ENCODE results near the gene POLR3A.

Gene POLR3A

DNA sequence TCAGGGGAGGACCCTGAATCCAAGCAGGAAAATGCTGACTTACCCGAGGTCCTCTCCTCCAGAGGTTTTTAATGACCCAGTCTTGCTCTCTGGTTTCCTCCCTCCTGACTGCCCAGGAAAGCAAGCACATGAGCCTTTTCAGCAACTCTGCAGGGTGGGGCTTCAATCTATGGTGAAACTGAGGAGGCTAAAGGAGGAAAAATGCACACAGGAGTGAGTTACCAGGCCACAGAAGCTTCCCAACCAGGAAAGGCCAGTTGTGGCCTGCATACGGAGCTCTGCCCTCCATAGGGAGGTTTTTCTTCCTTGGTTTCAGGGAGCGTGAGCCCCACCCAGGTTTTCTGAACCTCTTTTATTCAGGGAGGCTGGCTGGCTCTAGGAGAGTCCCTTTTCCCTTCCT lies 88.7 kb downstream of the POLR3A start:
- DNase-seq = no peak

DNA sequence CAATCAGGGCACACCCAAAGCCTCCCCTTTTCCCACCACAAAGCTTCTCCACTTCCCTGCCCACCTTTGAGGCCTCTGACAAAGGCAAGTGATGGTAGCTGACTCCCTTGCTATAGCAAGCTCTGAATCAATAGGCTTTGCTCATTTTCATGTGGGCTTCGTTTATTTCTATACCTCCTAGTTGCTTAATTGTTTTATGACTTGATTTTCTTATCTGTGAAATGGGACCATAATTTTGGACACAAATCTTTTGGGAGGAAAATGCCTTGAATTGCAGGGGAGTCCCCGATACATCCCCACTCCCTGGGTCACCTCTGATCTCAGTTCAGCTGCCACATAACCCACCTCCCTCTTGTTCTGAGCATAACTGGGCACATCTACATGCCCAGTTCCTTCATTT lies 89.1 kb downstream of the POLR3A start:
- DNase-seq = no peak

DNA sequence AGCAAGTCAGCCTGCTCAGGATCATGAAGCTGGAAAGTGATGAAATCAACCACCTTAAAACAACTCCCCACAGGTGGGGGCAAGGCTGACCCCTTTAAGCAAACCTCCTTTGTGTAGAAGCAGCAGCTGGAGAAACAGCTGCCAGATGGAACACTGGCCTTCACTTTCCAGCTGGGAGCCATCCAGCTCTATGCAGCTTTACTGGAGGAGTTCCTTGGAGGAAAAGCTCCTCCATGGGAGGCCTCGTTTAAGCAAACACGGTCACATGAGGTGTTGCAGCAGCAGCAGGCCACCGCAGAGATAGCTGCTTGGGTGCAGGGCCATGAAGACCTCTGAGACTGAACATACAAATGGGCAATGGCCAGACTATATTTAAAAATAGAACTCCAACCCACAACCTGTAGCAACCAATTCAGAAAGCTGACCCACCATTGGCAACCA lies 89.7 kb downstream of the POLR3A start:
- peak; percentile 73 for DNase-seq

DNA sequence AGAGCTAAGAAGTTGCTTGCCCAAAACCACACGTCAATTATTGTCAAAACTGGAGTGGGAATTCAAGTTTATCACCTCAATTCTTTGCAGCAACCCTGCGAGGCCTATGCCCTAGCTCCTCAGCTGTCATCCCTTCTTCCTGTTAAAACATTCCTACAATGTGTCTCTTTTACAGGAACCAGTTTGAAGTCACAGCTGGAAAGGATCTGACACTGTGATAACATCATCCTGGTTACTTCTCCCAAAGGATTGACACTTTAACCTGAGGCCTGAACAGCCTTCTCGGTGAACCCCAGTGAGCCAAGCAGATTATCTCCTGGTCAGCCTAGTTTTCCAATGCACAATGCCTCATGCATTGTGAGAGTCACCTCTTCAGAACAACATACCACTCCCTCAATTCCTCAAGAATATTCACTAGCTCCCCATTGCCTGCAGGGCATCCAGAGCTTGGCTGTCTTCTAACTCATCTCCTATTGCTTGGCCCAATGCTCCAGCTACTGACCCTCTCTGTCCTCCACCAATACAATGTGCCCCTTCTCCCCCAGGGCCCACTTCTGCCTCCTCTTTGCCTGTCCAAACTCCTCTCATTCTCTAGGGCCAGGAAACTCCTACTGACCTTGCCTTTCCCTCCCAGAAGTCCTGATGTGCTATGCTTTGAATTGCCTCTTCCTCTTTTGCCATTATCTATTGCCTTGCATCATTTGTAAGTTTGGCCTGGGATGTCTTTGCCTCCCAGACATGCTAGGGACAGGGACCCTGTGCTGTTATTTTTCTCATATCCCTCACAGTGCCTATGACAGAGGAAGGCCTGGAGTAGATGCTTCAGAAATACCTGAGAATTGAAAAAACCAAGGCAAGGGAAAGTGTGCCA lies 92.4 kb downstream of the POLR3A start:
- DNase-seq = no peak

DNA sequence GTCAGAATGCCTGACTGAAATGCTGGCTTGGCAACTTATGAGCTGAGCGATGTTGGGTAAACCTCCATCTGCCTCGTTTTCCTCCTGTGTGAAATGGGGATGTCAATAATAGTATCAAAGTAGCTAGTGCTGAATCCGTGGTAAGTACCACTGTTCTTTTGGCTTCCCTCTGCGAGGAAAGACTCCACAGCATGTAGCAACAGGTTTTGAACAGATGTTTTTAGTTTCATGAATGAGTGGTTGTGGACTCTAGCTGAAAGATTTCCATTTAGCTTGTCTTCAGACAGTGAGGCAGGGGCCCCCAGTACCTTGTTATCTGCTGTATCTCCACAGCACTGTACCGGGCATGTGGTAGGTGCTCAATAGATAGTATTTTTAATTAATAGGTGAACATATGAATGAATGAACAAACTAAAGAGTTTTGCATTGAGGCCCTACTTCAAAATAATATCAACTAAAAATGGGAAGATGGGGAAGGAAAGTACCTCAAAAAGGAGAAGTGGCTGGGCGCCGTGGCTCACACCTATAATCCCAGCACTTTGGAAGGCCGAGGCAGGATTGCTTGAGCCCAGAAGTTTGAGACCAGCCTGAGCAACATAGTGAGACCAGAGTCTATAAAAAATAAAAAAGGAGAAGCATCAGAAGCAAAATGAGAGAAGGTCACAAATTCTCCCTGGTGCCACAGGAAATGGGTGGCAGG lies 97.1 kb downstream of the POLR3A start:
- no peak for DNase-seq

DNA sequence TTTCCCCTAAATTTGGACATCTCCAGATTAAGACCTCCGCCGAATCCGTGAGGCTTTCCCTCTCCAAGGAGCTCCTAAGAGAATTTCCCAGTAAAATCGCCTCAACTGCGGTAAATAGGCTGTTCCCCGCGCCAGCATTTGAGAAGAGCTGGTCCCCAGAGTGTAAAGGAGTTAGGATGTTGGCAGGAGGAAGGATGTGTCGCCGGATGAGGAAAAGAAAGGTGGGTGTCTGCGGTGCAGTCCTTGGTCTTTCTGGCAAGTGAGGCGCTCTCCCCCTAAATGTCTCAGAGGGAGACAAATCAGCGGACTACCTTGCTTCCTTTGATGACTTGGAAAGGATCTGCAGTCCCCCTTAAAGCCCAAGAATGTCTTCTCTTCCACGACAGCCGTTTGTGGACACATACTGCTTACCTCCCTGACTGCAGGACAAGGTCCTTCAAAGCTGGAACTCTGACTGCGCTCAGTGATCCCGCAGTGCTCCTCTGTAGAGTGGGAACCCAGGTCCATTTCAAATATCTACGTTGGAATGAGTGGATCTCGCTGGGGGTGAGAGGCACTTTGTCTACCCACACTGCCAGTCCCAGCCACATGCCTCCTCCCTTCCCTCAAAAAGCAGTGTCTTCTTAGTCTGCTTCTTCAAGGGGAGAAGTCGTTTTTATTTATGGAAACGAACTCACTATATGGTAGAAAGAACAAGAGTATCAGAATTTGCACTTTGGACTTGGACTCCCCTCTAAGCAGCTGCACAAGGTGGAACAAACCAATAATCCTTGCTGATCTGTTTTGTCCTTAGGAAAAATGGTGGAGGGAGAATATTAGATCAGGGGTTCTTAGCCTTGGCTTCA lies 101.7 kb downstream of the POLR3A start:
- DNase-seq = no peak

DNA sequence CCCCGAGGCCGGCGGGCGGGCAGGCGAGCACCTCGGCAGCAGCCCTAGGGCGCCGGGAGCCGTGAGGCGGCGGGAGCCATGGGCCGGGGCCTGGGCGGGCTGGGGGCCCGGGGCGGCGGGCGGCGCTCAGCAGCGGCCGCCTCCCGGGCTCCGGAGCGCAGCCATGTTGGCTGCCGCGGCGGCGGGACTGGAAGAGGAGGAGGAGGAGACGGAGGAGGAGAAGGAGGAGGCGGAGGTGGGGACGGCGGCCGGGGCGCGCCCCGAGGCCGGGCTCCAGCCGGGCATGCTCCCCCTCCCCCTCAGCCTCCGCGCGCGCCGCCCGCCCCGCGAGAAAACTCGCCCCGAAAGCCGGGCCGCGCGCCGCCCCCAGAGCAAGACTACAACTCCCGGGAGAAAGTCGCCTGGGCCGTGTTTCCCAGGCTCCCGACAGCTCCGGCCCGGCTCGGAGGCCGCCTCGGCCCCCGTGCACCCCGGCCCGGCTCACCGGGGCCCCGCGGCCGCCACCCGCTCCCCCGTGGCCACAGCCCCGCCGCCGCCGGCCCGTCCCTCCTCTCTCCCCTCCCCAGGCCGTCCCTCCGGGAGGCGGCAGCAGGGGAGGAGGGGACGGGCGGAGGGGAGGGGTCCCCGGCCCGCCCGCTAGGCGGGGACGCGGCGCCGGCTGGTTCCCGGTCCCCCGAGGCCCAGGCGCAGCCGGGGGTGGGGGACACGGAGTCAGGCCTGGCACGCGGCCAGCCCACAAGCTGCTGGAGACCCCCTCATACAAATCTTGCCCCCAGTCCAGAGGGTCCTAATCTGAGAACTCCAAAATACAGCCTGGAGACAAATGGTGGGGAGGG lies 102.5 kb downstream of the POLR3A start, which contains the start of gene DLG5:
DLG5 (minus strand) TSS at position 190 of the 836 bp plus-strand sequence. CDS start 235 bp downstream, outside the sequence.
- DNase-seq = peak; percentile 83

DNA sequence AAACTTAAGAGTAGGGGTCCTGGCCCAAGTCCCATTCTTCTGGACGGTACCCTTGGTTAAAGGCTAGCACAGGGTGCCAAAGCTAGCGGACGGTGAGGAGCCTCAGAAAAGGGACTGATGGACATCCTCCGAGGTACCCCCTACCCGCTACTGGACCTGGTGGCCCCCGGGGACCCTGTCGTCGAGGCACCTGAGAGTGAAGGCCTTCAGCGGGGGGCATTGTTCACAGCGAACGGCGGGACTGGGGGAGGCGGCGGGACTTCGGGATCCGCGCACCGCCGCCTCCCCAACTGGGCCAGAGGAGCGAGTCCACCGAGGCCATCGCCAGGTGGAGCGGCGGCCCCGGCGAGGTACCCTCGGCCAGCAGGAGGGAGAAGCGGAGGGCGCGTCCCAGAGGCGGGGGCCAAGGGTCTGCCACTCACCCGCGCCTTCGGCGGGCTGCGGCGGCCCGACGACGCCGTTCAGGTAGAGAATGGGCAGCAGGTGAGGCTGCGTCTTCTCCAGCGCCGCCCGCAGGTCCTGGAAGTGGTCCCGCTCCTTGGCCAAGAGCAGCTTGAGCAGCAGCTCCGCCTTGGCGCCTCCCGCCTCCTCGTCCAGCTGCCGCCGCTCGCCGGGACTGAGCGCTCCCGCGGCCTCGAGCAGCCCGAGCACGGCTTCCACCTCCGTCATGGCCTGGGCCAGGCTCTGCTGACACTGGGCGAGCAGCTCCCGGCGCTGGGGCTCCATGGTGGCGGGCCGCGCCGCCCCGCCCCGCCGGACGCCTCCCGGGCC lies 103.3 kb downstream of the POLR3A start:
- DNase-seq = peak; percentile 63

DNA sequence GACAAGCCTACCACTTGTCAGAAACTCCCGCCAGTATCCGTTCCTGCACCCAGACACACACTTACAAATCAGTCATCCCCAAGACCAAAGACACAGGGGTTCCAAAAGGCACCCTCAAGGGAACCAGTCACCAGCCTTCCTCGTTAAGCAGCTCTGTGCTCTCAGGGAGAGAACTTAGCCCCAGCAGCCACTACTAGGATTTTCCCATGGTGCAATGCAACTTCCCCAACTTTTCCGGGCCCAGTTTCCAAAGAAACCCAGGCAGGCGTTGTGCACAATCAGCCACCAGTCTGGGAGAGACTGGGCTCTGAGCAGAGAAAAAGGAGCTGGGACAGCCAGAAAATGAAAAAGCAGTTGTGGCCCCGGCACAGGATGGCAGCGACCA lies 103.9 kb downstream of the POLR3A start:
- peak; percentile 52 for DNase-seq

DNA sequence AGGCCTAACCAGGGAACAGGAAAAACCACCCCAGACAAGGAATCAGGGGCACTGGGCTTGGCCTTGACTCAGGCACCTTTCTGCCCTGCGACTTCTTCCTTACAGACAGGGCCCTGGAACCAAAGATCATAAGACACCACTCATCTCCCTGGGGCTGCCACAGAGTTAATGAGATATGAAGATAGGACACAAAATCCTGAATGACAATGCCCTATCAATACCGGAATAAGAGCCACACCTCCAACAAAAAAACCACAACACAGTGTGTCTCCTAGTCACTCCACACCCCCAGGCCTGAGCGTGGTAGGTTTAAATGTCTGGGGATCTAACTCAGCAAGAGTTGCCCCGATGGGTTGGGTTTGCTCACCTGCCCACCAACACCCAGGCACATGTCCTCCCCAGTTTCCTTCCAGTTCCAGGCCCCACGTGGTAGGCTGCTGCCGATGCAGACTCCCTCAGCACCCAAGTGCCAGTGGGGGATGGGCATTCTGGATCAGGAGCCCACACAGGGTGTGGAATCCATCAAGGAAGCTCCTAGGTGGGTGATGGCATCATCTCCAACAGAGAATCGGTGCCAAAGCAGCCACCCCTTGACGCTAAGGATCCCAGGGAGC lies 106.6 kb downstream of the POLR3A start:
- no peak for DNase-seq

DNA sequence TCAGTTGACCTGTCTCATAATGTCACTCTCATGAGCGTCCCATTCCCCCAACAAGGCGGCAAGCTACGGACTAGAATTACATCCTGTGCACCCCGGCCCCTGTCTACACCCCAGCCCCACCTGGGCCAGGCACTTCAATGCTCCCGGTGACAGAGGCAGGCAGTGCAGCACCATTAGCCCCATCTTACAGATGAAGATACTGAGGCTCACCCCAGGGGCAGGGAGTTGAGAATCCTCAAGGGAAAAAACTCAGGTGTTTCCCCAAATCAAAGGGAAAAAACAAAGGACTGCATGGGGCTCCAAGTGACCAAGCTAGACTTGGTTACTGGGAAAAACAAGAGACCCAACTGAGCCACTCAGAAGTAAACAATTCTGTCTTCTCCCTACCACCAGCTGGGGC lies 107.3 kb downstream of the POLR3A start:
- no peak for DNase-seq

DNA sequence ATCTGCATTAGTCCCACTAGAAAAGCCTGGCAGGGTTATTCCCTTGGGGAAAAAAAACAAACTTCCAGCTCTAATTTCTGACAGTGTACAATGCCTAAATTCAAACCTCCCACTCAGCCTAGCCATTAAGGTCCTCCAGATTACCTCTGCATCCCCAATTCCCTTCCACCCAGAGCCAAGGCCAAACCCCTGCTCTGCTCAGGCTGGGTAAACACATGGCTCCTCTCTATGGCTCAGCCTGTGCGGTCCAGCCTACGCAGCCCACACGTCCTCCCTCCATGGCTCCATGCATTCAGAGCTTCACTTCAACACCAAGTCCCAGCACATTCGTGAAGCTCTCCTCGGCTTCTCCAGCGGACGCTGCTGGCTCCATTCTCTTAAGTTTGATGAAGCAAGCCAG lies 107.9 kb downstream of the POLR3A start:
- no peak for DNase-seq

DNA sequence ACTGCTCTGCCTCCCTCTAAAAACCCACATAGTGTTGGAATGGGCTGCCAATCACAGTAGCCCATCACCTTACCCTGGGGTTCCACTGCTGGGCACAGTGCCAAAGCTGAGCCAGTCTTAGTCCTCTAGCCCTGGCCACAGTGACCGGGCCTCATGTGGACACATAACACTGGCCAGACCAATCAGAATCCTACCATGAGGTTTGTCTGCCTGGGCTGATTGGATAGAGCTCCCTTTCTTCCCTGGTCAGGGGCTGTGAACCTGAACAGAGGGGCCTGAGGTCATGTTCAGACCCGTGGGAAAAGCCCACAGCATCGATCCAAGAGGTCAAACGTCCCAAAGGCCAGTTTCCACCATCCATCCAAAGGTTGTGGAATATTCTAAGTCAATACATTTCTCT lies 108.8 kb downstream of the POLR3A start:
- no peak for DNase-seq

DNA sequence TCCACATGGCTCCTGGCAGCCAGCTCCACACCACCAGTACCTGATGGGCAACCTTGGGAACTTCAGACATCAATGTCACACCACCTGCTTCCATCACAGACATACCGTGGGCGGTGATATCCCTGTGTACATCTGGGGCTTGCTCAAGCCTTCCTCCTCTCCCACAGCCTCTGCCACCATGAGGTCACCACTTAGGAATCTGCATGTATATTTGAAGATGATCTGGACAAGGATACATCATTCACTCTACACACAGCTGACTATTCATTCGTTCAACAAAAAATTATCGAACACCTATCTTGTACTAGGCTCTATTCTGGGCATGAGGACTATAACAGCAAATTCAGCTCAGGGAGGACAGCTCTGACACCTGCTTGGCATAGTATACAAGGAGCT lies 109.6 kb downstream of the POLR3A start:
- DNase-seq = no peak

Data from left hindlimb (tissue), 1 donor.